HEK293 (cell line): ENCODE results near the gene UGT1A10.

Source experiments
- CTCF ChIA-PET: fragments of 350-600 bp; formaldehyde crosslinking; extraction: SDS; loops from one replicate; lab custom pipeline; 2021; ENCODE audit warnings: antibody characterized with exemption; lab: Yijun Ruan, JAX
- POLR2A ChIA-PET: fragments of 300-600 bp; formaldehyde crosslinking; extraction: SDS; loops from one replicate; lab custom pipeline; 2020; ENCODE audit warnings: antibody characterized with exemption, inconsistent platforms; lab: Yijun Ruan, JAX
- H3K27ac ChIP-seq: fragments of 200-500 bp; sonication (Bioruptor generic); 2 replicates; pipeline ENCODE4 v1.5.1; 2014; ENCODE audit warnings: low read depth, low read length, control low read depth, inconsistent platforms; ENCODE audit errors: extremely low read depth
- H3K36me3 ChIP-seq, 2 experiments: fragments of 200-500 bp in 1 of 2; sonication (Bioruptor generic) in 1 of 2; 1 replicate in 1 of 2; 2 replicates in 1 of 2; pipeline ENCODE4 v1.5.1; 2014 to 2017; ENCODE audit warnings: inconsistent platforms in 2 of 2, low read length in 2 of 2; ENCODE audit not compliant: control insufficient read depth in 2 of 2, insufficient read depth in 1 of 2
- H3K4me1 ChIP-seq: fragments of 200-500 bp; sonication (Bioruptor generic); 2 replicates; pipeline ENCODE4 v1.5.1; 2014; ENCODE audit warnings: mild to moderate bottlenecking, low read length, inconsistent platforms; ENCODE audit not compliant: control insufficient read depth, insufficient read depth
- H3K4me3 ChIP-seq: 2 replicates; pipeline ENCODE4 v1.5.1; 2011; ENCODE audit warnings: low read depth, mild to moderate bottlenecking, control low read depth, low read length, moderate library complexity
- H3K9me3 ChIP-seq: fragments of 200-500 bp; sonication (Bioruptor generic); 2 replicates; pipeline ENCODE4 v1.5.1; 2014; ENCODE audit warnings: low read depth, low read length, inconsistent platforms; ENCODE audit not compliant: control insufficient read depth, insufficient read depth
- BCL11A ChIP-seq: fragments of 450-650 bp; formaldehyde crosslinking; IDR thresholded peaks from 2 replicates; pipeline ENCODE4 v1.5.1; 2016; ENCODE audit warnings: low read depth, missing biosample characterization, missing genetic modification characterization
- CTCF ChIP-seq: fragments of 450-650 bp; formaldehyde crosslinking; IDR thresholded peaks from 2 replicates; pipeline ENCODE4 v1.5.1; 2016; ENCODE audit warnings: missing biosample characterization, missing genetic modification characterization
- ELK4 ChIP-seq: IDR thresholded peaks from 2 replicates; pipeline ENCODE4 v1.6.1; 2011; ENCODE audit warnings: mild to moderate bottlenecking, low read depth, low read length, borderline replicate concordance
- GLIS1 ChIP-seq: fragments of 450-650 bp; formaldehyde crosslinking; IDR thresholded peaks from 2 replicates; pipeline ENCODE4 v1.5.1; 2016; ENCODE audit warnings: missing biosample characterization, missing genetic modification characterization
- IKZF3 ChIP-seq: fragments of 450-650 bp; IDR thresholded peaks from 2 replicates; pipeline ENCODE4 v1.5.0; 2018; ENCODE audit warnings: missing biosample characterization, mild to moderate bottlenecking, missing genetic modification characterization, moderate library complexity
- SALL2 ChIP-seq: fragments of 450-650 bp; formaldehyde crosslinking; IDR thresholded peaks from 2 replicates; pipeline ENCODE4 v1.5.0; 2017; ENCODE audit warnings: missing biosample characterization, mild to moderate bottlenecking, missing genetic modification characterization, borderline replicate concordance
- SCRT1 ChIP-seq: fragments of 450-650 bp; formaldehyde crosslinking; IDR thresholded peaks from 2 replicates; pipeline ENCODE4 v1.5.1; 2016; ENCODE audit warnings: missing biosample characterization, missing genetic modification characterization, borderline replicate concordance
- SP3 ChIP-seq: fragments of 450-650 bp; formaldehyde crosslinking; IDR thresholded peaks from 2 replicates; pipeline ENCODE4 v1.5.1; 2016; ENCODE audit warnings: missing biosample characterization, missing genetic modification characterization
- WT1 ChIP-seq: fragments of 450-650 bp; formaldehyde crosslinking; IDR thresholded peaks from 2 replicates; pipeline ENCODE4 v1.5.1; 2016; ENCODE audit warnings: missing biosample characterization, missing genetic modification characterization
- ZBTB49 ChIP-seq: fragments of 450-650 bp; formaldehyde crosslinking; IDR thresholded peaks from 2 replicates; pipeline ENCODE4 v1.5.1; 2016; ENCODE audit warnings: missing biosample characterization, missing genetic modification characterization, low read depth
- ZNF133 ChIP-seq: fragments of 450-650 bp; formaldehyde crosslinking; IDR thresholded peaks from 2 replicates; pipeline ENCODE4 v1.5.1; 2016; ENCODE audit warnings: missing biosample characterization, missing genetic modification characterization
- ZNF19 ChIP-seq: fragments of 450-650 bp; formaldehyde crosslinking; IDR thresholded peaks from 2 replicates; pipeline ENCODE4; 2016; ENCODE audit warnings: missing biosample characterization, missing genetic modification characterization, low read depth
- ZNF202 ChIP-seq: fragments of 450-650 bp; formaldehyde crosslinking; IDR thresholded peaks from 2 replicates; pipeline ENCODE4 v1.5.1; 2016; ENCODE audit warnings: missing biosample characterization, missing genetic modification characterization, borderline replicate concordance
- ZNF211 ChIP-seq: fragments of 450-650 bp; formaldehyde crosslinking; IDR thresholded peaks from 2 replicates; pipeline ENCODE4 v1.5.1; 2016; ENCODE audit warnings: low read depth, missing biosample characterization, missing genetic modification characterization
- ZNF335 ChIP-seq: fragments of 450-650 bp; formaldehyde crosslinking; conservative IDR thresholded peaks from 2 replicates; pipeline ENCODE4 v1.5.1; 2016; ENCODE audit warnings: missing biosample characterization, missing genetic modification characterization
- ZNF391 ChIP-seq: fragments of 450-650 bp; formaldehyde crosslinking; IDR thresholded peaks from 2 replicates; pipeline ENCODE4 v1.5.1; 2016; ENCODE audit warnings: low read depth, missing biosample characterization, missing genetic modification characterization, borderline replicate concordance
- ZNF398 ChIP-seq: fragments of 450-650 bp; formaldehyde crosslinking; IDR thresholded peaks from 2 replicates; pipeline ENCODE4 v1.5.1; 2017; ENCODE audit warnings: missing biosample characterization, missing genetic modification characterization
- ZNF473 ChIP-seq: fragments of 450-650 bp; formaldehyde crosslinking; IDR thresholded peaks from 2 replicates; pipeline ENCODE4 v1.5.1; 2017; ENCODE audit warnings: missing biosample characterization, missing genetic modification characterization
- ZNF488 ChIP-seq: fragments of 450-650 bp; formaldehyde crosslinking; IDR thresholded peaks from 2 replicates; pipeline ENCODE4 v1.5.1; 2016; ENCODE audit warnings: missing biosample characterization, missing genetic modification characterization
- ZNF510 ChIP-seq: fragments of 450-650 bp; formaldehyde crosslinking; IDR thresholded peaks from 2 replicates; pipeline ENCODE4 v1.5.1; 2018; ENCODE audit warnings: mild to moderate bottlenecking, missing genetic modification characterization, missing biosample characterization; ENCODE audit not compliant: insufficient replicate concordance
- ZNF548 ChIP-seq: fragments of 450-650 bp; formaldehyde crosslinking; IDR thresholded peaks from 2 replicates; pipeline ENCODE4 v1.5.1; 2016; ENCODE audit warnings: missing biosample characterization, missing genetic modification characterization
- ZNF580 ChIP-seq: fragments of 450-650 bp; formaldehyde crosslinking; IDR thresholded peaks from 2 replicates; pipeline ENCODE4 v1.5.1; 2016; ENCODE audit warnings: missing biosample characterization, missing genetic modification characterization
- ZNF654 ChIP-seq: fragments of 450-650 bp; formaldehyde crosslinking; IDR thresholded peaks from 2 replicates; pipeline ENCODE4 v1.5.1; 2016; ENCODE audit warnings: low read depth, missing biosample characterization, missing genetic modification characterization
- ZNF677 ChIP-seq: fragments of 450-650 bp; IDR thresholded peaks from 2 replicates; pipeline ENCODE4 v1.5.0; 2018; ENCODE audit warnings: missing biosample characterization, mild to moderate bottlenecking, missing genetic modification characterization, moderate library complexity
- ZNF791 ChIP-seq: fragments of 450-650 bp; formaldehyde crosslinking; IDR thresholded peaks from 2 replicates; pipeline ENCODE4 v1.5.1; 2016; ENCODE audit warnings: missing biosample characterization, missing genetic modification characterization

UGT1A10 gene

GRCh38 chr2:233711312-233712008 is 75.2 kb downstream of the UGT1A10 start:
- CTCF ChIA-PET = interaction anchor here (0.6 to 2.8 kb wide), 27 partner anchors 10 to 394 kb away, joined by 3 to 11 read pairs (median 4); no protein-coding TSS in a partner anchor

GRCh38 chr2:233712611-233713261 is 76.5 kb downstream of the UGT1A10 start, which contains the start of gene UGT1A5:
UGT1A5 (plus strand) TSS chr2:233712907; CDS start chr2:233712992, 85 bp downstream.
- ChIA-PET CTCF (interaction anchor here (1.1 to 2.8 kb wide), 6 partner anchors 37 to 269 kb away, joined by 3 to 11 read pairs (median 4); no protein-coding TSS in a partner anchor), POLR2A (no interaction called here)
- Histone ChIP-seq H3K27ac (no peak within 1 kb of the TSS), H3K4me1 (no peaks in the 10 kb centered on the region), H3K9me3 (no peaks in the 10 kb centered on the region), H3K36me3 (no peaks in the 10 kb centered on the region), H3K4me3 (no peak within 1 kb of the TSS)
- no peak for TF ChIP-seq ZNF488
- TF ChIP-seq BCL11A (tag by site-specific recombination) = no peak
- no peak for TF ChIP-seq SCRT1
- no peak for TF ChIP-seq ZNF133 (tag by site-specific recombination)
- no peak for TF ChIP-seq ZNF580 (tag by site-specific recombination)
- no peak for TF ChIP-seq ZNF211 (tag by site-specific recombination)
- TF ChIP-seq ZNF510 (tag by site-specific recombination) = no peak
- no peak for TF ChIP-seq ZNF548 (tag by site-specific recombination)
- TF ChIP-seq ZBTB49 (tag by site-specific recombination) = no peak
- TF ChIP-seq SP3 (tag by site-specific recombination) = no peak
- no peak for TF ChIP-seq IKZF3 (tag by site-specific recombination)
- no peak for TF ChIP-seq ZNF677 (tag by site-specific recombination)
- TF ChIP-seq ZNF335 (tag by site-specific recombination) = no peak
- no peak for TF ChIP-seq ZNF391 (tag by site-specific recombination)
- TF ChIP-seq ZNF398 (tag by site-specific recombination) = no peak

More at GRCh38 chr2:233711312-233712008, 75.2 kb downstream of the UGT1A10 start:
- Histone ChIP-seq H3K36me3 (no peaks in the 10 kb centered on the region), H3K27ac (no peak overlapping the region), H3K4me1 (no peaks in the 10 kb centered on the region)
- POLR2A ChIA-PET = no interaction called here
- no peak for TF ChIP-seq ELK4
- TF ChIP-seq CTCF (tag by site-specific recombination) = peak; percentile 65
- no peak for TF ChIP-seq ZNF791 (tag by site-specific recombination)
- TF ChIP-seq GLIS1 (tag by site-specific recombination) = peak; percentile 65
- no peak for TF ChIP-seq ZNF202 (tag by site-specific recombination)
- no peak for TF ChIP-seq ZNF473 (tag by site-specific recombination)
- no peak for TF ChIP-seq SALL2 (tag by site-specific recombination)
- TF ChIP-seq WT1 (tag by site-specific recombination) = no peak
- TF ChIP-seq ZNF19 (tag by site-specific recombination) = no peak
- TF ChIP-seq ZNF654 = peak; percentile 53
- TF ChIP-seq, all 188 proteins: peak for 3
- H3K9me3 ChIP-seq = no peaks in the 10 kb centered on the region
- no peak overlapping the region for H3K4me3 ChIP-seq
